GM19397 (cell line): ENCODE data around the gene LRP3.
"Not testable (repeated sequence)": the region's sequence is repeated elsewhere in the genome, so short reads cannot be mapped to it uniquely, and the experiment has no call there.

ENCODE experiments used
- ATAC-seq: cut with Tn5 transposase; IDR thresholded peaks from one replicate; pipeline ENCODE4 v1.9.1; 2021; ENCODE audit warnings: mild to moderate bottlenecking, moderate library complexity; ENCODE audit not compliant: unreplicated experiment

Gene LRP3

DNA sequence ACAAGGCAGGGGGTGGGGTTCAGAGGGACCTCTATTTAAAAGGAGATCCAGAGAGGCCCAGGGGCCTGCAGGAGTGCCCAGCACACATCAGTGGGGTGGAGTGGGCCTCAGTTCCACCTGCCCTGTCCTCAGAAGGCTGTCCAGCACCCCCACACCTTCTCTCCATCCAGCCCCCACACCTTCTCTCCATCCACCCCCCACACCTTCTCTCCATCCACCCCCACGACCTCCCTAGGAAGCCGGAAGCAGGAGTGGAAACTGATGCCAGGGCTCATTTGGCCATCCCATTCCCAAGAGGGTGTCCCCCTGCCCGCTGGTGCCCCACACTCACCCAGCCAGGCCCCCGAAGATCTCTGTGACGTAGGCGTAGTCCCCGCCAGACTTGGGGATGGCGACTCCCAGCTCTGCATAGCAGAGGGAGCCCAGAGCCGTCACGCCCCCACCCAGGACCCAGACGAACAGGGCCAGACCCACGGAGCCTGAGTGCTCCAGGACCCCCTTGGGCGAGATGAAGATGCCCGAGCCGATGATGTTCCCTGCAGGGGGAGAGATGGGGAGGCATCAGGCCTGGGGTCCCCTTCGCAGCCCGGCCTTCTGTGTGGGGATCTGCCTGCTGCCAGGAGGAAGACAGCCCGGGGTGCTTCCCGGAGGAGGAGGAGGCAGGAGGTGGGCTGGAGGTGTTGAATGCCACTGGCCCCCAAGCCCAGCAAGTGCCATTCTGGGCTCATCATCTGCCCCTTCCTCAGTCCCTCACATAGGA, 21.5 kb downstream of the LRP3 start:
- ATAC-seq, result no peak

DNA sequence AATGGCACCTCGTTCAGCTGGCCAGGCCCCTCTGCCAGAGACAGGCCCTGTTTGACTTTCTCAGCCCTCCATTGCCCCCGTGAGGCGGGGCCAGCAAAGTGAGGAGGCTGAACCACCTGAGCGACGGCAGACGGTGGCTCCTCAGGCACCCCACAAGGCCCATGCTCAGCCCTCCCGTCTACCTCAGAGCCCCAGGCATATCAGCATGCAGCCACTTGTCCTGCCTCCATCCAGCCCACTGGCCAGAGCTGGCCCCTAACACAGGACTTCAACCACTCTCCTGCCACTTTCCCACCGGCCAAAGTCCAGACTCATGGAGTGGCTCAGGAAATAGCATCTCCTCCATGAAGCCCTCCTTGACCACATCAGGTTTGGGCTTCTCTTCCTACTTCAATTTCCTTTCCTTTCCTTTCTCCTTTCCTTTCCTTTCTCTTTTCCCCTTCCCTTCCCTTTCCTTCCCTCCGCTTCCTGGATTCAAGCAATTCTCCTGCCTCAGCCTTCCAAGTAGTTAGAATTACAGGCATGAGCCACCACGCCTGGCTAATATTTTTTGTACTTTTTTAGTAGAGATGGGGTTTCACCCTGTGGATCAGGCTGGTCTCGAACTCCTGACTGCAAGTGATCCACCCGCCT, 22.2 kb downstream of the LRP3 start:
- no peak for ATAC-seq

DNA sequence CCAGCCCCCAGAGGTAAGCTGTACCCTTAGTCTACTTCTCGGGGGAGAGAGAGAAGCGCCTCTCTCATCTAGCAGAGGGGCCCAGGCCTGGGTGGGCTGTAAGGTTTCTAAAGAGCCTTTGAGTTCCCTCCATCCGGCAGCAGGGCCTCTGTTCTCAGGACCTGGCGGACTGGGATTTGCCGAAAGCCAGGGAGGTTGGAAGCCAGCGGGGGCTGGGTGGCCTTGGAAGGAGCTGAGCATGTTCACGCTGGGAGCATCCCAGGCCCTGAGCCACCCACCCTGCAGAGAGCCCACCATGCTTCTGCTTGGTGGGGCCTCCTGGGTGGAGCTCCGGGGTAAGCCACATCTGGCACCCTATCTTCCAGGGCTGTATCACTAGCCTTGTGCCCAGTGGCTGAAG, 23.8 kb downstream of the LRP3 start:
- no peak for ATAC-seq

DNA sequence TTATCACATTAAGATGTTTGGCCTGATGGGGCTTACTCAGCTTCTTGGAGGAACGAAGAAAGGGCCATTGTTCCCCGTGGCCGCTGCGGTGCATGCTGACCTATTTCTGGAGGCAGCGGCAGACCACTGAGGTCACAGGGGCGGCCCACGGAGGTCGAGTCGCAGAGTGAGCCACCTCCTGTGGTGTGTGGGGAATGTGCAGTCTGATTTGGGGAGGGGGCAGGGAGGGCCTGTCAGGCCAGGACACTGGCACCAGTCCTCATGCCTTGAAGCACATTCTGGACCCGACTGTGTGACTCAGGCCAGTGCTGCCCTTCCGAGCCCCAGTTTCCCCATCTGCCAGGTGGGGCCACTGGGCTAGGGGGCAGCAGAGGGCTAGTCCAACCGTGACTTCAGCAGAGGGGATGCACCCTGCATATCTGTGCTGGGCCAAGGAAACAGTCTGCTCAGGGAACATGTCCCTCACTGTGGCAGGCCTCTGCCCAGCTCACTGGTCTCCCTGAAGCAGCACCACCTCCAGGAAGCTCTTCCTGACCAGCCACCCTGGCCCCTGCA, 25.2 kb downstream of the LRP3 start:
- no peak for ATAC-seq

DNA sequence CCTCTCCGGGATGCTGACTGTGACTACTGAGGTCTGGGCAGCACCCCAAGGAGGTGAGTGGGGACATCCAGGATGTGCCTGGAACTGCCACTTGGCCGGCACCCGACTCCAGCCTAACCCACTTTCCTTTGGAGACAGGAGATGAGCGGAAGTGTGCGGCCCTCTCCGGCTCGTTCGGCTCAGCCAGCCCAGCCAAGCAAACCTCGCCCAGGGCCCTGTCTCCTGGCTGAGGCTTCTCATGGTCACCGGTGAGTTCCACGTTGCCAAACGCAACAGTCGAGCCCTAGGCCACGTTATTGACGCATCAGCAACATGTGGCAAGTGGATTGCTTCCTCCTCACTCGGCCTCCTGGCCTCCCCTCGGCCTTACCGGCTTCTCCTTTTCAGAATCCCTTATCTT, 26.0 kb downstream of the LRP3 start:
- ATAC-seq, result no peak

DNA sequence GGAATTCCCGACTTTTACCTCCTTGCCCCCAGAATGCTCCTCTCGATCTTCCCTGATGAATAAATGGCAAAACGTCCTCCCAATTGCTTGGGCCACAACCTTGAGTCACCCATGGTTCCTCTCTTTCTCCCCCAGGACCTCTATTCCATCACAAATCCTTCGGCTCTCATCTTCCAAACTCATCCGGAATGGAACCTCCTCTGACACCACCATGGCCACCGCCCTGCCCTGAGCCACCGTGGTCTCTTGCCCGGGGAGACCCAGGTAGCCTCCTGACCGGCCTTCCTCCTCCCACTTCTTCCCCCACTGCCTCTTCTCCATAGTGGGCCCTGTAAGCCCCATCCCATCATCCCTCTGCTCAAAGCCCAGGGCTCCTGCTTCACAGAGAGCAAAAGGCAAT, 26.6 kb downstream of the LRP3 start:
- ATAC-seq, result no peak

DNA sequence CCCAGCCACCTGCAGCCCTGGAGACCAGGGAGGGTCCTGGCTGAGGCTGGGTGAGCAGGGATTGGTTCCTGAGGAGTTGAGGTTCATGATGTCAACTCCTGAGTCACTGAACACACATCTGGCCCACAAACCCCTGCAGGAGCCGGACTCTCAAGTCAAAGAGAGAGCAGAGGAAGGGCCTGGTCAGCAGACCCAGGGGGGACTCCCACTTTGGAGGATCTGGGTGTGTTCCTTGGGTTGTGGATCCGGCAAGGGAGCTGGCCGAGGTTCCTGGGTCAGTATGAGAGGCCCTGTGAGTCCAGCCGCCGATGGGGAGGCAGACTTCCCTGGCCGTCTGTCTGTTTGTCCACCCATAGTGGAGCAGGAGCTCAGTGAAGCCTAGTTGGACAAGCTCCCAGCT, 27.5 kb downstream of the LRP3 start:
- no peak for ATAC-seq

DNA sequence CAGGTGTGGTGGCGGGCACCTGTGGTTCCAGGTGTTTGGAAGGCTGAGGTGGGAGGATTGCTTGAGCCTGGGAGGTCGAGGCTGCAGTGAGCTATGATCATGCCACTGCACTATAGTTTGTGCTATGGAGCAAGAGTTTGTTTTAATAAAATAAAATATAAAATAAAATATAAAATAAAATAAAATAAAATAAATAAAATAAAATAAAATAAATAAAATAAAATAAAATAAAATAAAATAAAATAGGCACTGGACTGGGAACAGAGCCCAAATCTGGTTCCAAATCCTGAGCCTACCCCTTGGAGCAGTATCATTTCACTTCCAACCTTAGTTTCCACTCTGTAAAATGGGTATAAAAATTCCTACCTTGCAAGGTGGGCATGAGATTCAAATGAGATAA, 28.1 kb downstream of the LRP3 start:
- ATAC-seq, result not testable (repeated sequence)

GRCh38 chr19:33224694-33225457, 30.7 kb downstream of the LRP3 start:
- no peak for ATAC-seq

DNA sequence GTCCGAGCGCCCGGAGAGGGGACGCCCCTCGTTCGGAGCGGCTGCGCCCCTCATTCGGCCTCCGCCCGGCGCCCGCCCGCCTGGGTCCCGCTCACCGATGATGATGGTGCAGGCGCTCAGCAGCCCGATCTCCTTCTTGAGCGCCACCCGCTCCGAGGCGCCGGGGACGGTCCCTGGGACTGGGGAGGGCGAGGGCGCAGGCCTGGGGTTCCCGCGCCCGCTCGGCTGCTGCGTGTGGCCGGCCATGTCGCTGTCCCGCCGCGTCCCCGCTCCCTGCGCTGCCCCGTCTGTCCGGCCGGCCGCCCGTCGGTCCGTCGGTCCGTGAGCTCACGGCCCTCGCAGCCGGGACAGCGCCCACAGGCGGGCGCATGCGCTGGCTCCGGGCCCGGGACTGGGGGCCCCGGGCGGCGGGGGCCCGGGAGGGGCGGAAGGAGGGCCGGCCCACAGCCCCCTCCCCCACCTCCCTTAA, 31.4 kb downstream of the LRP3 start, which contains the start of gene SLC7A10:
TSS of gene SLC7A10 (minus strand) at position 393 of the 469 bp plus-strand sequence. CDS start at position 246, 147 bp downstream.
- no peak for ATAC-seq

GRCh38 chr19:33226550-33227241, 32.6 kb downstream of the LRP3 start:
- ATAC-seq, result no peak

- ATAC-seq, result no peak
Measured at GRCh38 chr19:33227242-33227650, 33.1 kb downstream of the LRP3 start.

GRCh38 chr19:33227870-33228599, 33.9 kb downstream of the LRP3 start:
- ATAC-seq, result no peak

GRCh38 chr19:33229962-33230361, 35.8 kb downstream of the LRP3 start:
- no peak for ATAC-seq

- ATAC-seq, result no peak
Measured at GRCh38 chr19:33231511-33231910, 37.4 kb downstream of the LRP3 start.

DNA sequence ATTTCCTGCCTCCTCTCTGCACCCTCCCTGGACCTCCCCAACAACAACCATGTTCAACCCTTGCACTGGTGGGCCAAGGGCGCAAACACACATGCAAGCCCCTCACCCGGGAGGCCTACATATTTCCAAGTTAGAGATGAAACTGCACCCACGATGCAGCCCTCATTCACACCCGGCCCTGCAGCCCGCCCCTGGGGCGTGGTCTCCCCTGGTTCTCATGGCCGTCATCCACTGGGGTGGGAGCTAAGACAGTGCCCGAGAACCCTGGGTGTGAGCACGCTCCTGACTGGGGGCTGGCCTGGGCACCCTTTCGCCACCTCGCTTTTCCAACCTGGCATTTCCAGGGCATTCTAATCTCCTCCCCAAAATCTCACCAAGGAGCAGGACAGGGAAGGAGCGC, 38.5 kb downstream of the LRP3 start:
- no peak for ATAC-seq

DNA sequence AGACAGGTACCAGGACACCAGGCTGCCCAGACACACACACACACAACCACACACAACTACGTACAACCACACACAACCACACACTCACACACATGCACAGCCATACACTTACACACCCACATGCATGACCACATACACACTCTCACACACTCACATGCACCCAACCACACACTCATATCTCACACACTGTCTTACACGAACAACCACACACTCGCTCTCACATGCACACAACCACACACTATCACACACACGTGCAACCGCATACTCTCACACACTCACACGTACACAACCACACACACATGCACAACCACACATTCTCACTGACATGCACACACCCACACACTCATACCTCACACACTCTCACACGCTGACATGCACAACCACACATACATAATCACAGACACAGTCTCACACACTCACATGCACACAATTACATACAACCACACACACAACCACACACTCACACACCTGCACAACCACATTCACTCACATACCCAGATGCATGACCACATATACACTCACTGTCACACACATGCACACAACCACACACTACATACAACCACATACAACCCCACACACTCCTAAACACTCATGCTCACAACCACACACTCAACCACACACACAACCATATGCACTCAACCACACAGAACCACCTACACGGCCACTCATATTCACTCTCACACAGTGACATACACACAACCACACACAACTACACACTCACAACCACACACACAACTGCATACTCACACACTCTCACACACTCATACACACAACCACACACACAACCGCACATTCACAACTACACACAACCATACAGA, 39.1 kb downstream of the LRP3 start:
- no peak for ATAC-seq

DNA sequence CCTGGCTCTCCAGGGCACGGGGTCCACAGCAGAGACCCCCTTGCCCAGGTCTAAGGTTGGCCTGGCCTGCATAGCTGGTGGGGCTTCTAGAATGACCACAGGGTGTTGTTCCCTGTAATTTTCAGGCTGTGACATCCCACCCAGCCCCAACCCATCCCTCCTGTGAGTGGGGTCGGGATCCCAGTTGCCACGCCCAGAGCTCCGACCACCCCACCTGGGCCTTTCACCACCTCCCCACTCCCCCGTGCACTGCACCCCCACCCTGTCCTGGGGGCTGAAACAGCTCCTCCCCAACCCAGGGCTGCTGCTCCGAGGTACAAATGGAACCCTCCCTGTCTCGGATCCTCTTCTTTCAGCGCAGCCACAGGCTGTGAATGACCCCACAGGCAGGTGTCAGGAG, 40.0 kb downstream of the LRP3 start:
- ATAC-seq, result no peak

GRCh38 chr19:33234736-33235135, 40.6 kb downstream of the LRP3 start:
- ATAC-seq, result no peak
